ENCODE results near the gene VBP1.
A peak's percentile ranks its signal among the peaks of the same experiment; 100 is the strongest.
"Not testable (repeated sequence)": the region's sequence is repeated elsewhere in the genome, so short reads cannot be mapped to it uniquely, and the experiment has no call there.

VBP1 gene, protein sequence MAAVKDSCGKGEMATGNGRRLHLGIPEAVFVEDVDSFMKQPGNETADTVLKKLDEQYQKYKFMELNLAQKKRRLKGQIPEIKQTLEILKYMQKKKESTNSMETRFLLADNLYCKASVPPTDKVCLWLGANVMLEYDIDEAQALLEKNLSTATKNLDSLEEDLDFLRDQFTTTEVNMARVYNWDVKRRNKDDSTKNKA

DNA sequence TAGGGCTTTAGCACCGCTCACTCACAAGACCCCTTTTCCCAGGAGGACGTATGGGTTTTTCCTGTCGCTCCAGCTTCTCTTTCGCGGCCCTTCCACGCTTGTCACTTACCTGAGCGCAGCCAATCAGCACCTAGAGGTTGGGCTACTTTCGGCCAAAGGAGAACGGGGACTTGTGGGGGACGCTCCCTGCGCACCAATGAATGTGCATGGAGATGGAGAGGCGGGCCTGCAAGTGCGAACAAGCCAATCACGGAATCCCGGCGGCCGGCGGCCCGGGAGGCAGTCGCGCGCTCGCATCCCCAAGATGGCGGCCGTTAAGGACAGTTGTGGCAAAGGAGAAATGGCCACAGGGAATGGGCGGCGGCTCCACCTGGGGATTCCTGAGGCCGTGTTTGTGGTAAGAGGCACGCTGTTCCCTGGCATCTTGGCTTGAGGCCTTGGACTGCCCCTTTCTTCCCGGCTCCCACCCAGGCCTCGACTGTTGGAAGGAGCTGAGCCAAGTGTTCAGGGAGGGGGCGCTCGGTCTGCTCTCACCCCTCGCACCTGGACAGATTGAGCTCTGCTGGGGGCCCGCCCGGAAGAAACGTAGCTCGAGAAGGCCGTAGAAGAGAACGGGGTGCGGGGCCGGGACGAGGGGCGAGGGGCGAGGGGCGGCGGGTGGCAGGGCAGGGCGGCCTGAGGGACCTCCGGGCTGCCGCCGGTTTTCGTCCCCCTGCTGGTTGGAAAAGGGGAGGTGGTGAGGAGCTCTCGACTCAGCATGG, at the start of gene VBP1:
Gene VBP1 (plus strand): TSS at position 282 of the 761 bp plus-strand sequence. CDS start 23 bp downstream, at position 305.
- peak; percentile 66 to 77 for DNase-seq (ENCODE audit: low read depth in 2 of 2)

GRCh38 chrX:155169881-155170280, 46.4 kb upstream of the VBP1 start:
- no peak for DNase-seq (ENCODE audit: low read depth in 2 of 2)

DNA sequence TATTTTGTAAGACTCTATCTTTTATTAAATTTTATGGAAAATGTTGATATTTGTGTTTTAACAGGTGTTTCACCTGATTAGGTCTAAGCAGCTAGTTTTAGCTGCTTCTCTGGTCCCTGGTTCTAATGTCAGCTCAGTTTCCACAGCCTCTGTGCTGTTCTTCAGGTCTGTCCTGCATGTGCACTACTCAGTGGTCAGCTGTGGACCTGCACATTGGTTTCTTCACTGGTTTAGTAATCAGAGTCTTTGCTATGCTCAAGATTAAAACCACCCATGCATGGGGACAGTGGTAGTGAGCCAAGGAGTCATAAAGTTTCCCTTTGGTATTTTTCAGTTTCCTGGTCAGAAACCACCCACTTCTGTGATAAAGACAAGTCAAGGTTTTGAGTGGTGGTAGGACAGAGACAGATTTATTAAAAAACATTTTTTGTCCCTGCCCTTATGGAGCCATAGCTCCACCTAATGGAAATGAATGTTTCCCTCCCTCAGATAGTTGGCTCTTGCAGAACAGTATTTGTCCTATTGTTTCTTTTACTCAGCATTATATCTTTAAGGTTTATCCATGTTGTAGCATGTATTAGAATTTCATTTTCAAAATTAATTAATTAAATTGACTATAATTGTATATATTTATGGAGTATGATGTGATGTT, 36.8 kb upstream of the VBP1 start:
- DNase-seq (ENCODE audit: low read depth in 2 of 2), result no peak

- no peak for DNase-seq (ENCODE audit: low read depth in 2 of 2)
Observed at GRCh38 chrX:155188786-155189185, 27.5 kb upstream of the VBP1 start.

GRCh38 chrX:155211208-155211607, 5.1 kb upstream of the VBP1 start:
- no peak for DNase-seq (ENCODE audit: low read depth in 2 of 2)

GRCh38 chrX:155213731-155214130, 2.5 kb upstream of the VBP1 start:
- DNase-seq (ENCODE audit: low read depth in 2 of 2), result no peak

DNA sequence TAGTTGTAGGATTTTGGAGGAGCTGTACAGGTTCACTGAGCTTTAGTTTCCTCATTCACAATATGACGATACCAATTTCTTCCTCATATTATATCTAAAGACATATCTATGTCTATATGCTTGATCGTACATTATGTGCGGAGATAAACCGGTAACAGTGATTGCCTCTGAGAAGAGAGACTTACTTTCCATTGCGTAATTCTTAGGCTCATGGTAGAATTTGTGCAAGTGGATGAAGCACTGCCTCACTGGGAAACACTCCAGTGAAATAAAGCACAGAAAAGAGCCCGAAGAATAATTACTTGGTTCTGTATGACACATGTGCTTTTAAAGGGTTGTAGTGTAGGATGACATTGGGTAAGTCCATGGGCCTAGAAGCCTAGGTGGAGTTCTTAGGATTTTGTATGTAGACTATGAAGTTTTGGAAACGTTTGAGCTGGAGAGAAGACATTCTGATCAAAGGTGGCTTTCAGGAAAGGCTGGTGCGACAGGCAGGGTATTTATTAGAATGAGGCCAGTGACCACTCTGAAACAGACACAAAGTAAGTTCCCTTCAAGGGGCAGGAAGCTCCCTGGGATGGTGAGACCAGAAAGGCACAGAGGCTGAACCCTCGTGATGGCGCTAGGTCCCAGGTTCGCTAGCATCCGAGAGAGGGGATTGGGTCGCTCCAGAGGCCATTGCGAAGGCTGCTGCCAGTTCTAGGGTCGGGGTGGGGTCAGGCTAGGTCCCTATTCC, 649 bp upstream of the VBP1 start:
- DNase-seq (ENCODE audit: low read depth in 2 of 2), result no peak

- DNase-seq (ENCODE audit: low read depth in 2 of 2), result no peak
Observed at GRCh38 chrX:155216940-155217440, 730 bp downstream of the VBP1 start.

DNA sequence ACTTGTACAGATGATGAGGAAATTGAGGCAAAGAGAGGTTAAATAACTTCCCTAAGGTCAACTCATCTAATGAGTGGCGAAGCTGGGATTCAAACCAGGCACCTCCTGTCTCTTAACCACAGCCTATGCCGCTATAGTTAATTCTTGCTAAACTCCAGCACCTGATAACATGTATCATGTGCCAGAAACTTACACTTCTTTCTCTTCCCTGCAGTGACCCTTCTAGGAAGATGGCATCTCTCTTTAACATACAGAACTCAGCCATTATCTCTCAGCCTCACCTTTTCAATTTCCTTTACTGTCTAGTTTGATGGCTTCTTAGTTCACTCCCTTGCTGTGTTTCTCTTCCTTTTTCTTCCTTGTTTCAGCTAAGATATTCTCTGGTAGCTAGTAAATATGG, 2.5 kb downstream of the VBP1 start:
- no peak for DNase-seq (ENCODE audit: low read depth in 2 of 2)

DNA sequence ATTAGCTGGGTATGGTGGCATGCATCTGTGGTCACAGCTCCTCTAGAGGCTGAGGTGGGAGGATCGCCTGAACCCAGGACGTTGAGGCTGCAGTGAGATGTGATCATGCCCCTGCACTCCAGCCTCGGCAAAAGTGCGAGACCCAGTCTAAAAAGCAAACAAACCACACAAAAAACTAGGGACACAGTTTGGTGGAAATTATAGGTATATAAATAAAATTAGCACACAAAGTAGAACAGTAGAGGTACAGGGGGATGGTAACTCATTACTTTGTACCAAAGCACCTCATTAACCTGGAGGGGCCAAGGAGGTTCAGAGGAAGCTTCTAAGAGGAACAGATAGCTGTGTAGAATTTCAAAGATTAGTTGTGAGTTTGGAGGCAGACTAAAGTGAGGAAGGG, 5.1 kb downstream of the VBP1 start:
- DNase-seq (ENCODE audit: low read depth in 2 of 2), result no peak

DNA sequence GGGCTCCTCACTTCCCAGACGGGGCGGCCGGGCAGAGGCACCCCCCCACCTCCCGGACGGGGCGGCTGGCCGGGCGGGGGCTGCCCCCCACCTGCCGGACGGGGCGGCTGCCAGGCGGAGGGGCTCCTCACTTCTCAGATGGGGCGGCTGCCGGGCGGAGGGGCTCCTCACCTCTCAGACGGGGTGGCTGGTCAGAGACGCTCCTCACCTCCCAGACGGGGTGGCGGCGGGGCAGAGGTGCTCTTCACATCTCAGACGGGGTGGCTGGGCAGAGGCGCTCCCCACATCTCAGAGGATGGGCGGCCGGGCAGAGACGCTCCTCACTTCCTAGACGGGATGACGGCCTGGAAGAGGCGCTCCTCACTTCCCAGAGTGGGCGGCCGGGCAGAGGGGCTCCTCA, 7.5 kb downstream of the VBP1 start:
- DNase-seq (ENCODE audit: low read depth in 2 of 2), result not testable (repeated sequence)

DNA sequence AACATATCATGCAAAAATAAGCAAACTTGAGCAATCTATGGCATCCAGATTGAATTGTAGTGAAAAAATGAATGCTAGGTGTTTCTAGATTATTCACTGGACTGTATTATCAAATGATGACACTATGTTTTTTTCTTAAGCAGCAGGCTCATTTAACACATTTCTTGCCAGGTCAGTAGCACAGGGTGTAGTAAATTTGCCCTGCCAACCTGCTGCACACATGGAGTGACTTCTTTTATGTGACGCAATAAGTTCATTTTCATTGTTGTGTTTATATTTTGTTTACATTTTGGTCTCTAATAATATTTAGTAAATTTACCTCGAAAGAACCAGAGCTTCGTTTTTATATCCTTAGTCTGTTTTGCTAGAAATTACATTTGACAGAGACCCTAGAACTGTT, 9.5 kb downstream of the VBP1 start:
- DNase-seq (ENCODE audit: low read depth in 2 of 2), result no peak

- DNase-seq (ENCODE audit: low read depth in 2 of 2), result no peak
Observed at GRCh38 chrX:155231163-155231562, 14.9 kb downstream of the VBP1 start.

DNA sequence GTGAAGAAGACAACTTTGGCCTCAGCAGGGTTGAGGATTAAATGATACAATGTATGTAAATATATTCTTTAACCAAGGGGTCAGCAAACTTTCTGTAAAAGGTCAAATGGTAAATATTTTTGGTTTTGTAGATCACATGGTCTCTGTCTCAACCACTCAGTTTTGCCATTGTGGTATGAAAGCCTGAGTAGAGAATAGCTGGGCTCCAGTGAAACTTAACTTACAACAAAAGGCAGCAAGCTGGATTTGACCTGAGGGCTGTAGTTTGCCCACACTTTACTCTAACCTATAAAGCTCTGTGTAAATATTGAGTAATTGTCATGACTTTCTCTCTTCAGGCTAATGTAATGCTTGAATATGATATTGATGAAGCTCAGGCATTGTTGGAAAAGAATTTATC, 19.6 kb downstream of the VBP1 start:
- no peak for DNase-seq (ENCODE audit: low read depth in 2 of 2)

DNA sequence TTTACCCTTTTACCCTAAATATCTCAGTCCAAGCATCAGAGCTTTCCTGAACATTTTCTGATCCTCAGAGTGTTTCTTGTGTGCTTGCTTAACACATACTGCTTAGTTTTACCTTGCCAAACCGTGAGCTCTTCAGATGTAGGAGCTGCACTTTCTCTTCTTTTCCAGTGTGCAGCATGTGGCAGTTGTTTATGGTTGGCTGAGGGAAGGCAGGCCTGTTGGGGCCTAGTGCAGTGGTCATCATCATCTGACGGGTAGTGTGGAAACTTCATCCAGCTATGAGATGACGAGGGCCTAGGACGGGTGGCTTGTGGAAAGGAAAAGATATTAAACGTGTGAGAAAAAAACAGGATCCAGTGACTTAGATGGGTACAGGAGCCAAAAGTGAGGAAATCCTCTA, 21.5 kb downstream of the VBP1 start:
- DNase-seq (ENCODE audit: low read depth in 2 of 2), result no peak

DNA sequence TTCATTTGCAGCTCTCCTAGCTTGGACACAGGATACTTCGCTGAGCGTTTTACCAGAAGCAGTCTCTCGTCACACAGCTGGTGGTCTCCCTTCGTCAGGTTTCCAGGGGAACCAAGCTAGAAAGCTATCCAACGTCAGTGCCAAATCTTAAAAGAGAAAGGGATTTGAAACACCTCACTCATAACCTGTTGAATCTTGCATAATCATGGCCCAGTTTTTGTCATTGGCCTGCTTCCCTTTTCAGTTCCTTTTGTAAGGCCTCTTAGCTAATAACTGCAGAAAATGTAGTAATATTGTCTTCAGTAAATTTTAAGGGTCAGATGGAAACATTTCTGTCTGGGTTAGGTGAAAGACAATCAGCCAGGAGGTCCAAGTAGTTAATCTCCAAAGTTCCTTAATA, 26.0 kb downstream of the VBP1 start:
- no peak for DNase-seq (ENCODE audit: low read depth in 2 of 2)

DNA sequence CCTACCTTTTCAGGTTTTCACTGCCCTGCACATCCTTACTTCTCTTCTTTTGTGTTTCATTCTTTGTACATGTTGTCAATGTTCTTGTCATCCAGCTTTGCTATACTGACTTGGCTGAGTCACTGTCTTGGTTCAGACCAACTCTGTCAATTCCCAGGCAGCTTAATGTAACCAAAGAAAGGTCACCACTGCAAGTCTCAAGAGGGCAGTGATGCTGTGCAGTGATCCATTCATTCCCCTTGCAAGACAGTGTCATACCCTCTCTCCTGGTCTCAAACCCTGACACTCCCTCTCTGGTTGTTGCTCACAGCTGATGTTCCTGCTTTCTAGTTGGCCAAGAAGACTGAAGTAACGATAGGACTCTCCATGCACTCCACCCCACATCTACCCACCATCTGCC, 30.5 kb downstream of the VBP1 start:
- no peak for DNase-seq (ENCODE audit: low read depth in 2 of 2)

DNA sequence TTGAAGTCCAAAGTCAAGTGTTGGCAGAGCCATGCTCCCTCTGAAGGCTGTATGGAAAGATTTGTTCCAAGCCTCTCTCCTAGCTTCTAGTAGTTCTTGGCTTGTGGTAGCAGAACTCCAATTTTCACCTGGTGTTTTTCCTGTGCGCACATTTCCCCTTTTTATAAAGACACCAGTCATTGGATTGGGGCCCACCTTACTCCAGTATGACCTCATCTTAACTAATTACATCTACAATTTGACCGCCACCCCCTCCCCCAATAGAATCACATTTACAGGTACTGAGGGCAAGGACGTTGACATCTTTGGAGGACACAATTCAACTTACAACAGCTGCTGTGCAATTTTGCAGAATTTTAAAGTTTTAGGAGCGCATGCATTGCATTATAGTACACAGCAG, 31.2 kb downstream of the VBP1 start:
- DNase-seq (ENCODE audit: low read depth in 2 of 2), result no peak

- DNase-seq (ENCODE audit: low read depth in 2 of 2), result no peak
Observed at GRCh38 chrX:155251391-155251790, 35.1 kb downstream of the VBP1 start.

DNA sequence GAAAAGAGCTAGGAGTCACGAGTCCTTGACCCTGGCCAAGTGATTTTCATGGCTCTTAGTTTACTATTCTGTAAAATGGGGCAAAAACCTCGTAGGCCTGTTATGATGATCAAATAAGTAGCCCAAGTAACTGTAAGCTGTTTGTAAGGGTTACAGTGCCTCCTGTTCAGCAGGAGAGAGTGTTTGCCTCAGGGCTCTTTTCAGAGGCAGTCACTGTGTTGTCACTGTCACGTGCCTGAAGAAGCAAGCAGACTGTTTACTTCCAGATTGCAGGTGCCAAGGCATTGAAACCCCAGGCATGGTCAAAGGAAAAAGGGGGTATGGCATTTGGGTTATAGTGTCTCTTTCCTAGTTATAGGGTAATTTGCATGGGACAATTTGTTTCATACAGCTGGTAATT, 43.5 kb downstream of the VBP1 start:
- no peak for DNase-seq (ENCODE audit: low read depth in 2 of 2)

- no peak for DNase-seq (ENCODE audit: low read depth in 2 of 2)
Observed at GRCh38 chrX:155262970-155263754, 46.9 kb downstream of the VBP1 start.

Data from stimulated activated CD8-positive, alpha-beta memory T cell treated with anti-CD3 and anti-CD28 coated beads, Interleukin-2, amount 100 ng/mL, for 48 hours (primary cell).